ENCODE measurements around the gene MGMT. TPM values are rescaled to one million over a fixed set of nuclear protein-coding genes. Genes with fewer than 3 reads are reported as not detected.

The MGMT gene
- total RNA-seq, 2 donors from 2014 or later: 28.6 to 33.7 TPM

DNA sequence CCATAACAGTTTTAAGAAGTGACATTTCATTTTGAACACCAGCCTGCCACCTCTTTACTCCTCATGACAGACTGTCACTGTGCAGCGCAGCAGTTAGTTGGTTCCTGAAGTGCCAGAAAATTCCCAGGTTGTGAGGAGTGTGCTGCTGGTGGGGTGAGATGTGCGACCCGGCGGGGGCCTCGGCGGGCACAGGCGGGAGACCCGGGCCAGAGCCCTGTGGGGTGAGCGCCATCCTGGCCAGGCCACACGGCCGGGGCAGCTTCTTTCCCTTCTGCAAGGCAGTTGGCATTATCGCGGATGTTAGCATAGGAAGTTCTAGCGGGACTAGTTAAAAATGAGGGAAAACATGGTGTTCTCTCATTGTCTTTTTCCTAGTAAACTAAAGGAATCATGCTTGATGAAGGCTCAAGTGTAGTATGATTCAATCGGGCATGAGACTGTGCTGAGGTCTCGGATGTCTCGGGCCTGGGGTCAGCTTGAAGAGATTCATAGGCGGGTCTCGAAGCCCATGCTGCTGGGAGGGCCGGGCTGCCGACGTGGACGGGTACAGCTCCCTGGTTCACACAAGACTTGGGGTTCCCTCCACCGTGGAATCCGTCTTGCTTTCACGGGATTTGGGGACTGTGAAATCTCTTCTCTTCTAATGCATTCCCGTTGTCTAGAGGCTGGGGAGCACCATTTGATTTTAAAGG lies 56.1 kb downstream of the MGMT start:
- Histone ChIP-seq H3K9ac (ENCODE audit: extremely low read depth, low read length, poor library complexity, severe bottlenecking) (no peak overlapping the region), H3K27ac (ENCODE audit: low read depth, low read length) (no peak overlapping the region), H3K27me3 (ENCODE audit: control insufficient read depth, insufficient read depth, low read length, poor library complexity, severe bottlenecking) (no peaks in the 10 kb centered on the region), H3K4me1 (ENCODE audit: control insufficient read depth, insufficient read depth, low read length) (peaks cover 8% of the 10 kb centered on the region), H3K36me3 (ENCODE audit: control insufficient read depth, insufficient read depth, low read length) (no peaks in the 10 kb centered on the region), H3K9me3 (ENCODE audit: control insufficient read depth, low read length) (no peaks in the 10 kb centered on the region), H3K4me3 (ENCODE audit: low read length) (no peak overlapping the region)
- Mint-ChIP-seq H3K9me3 (peaks cover 9% of the 10 kb centered on the region), H3K27ac (no peak overlapping the region), H3K36me3 (ENCODE audit: low read depth) (peaks cover 18% of the 10 kb centered on the region), H3K4me3 (no peak overlapping the region), H3K4me1 (peaks cover 15% of the 10 kb centered on the region), H3K27me3 (ENCODE audit: insufficient read depth) (no peaks in the 10 kb centered on the region)
- 86 to 92% methylated on average over 19 to 27 of the region's 27 CpGs for WGBS, 2 experiments (ENCODE audit: insufficient coverage in 1 of 2, insufficient read length in 1 of 2)
- DNase-seq: no peak
- TF ChIP-seq, protein P1, sequence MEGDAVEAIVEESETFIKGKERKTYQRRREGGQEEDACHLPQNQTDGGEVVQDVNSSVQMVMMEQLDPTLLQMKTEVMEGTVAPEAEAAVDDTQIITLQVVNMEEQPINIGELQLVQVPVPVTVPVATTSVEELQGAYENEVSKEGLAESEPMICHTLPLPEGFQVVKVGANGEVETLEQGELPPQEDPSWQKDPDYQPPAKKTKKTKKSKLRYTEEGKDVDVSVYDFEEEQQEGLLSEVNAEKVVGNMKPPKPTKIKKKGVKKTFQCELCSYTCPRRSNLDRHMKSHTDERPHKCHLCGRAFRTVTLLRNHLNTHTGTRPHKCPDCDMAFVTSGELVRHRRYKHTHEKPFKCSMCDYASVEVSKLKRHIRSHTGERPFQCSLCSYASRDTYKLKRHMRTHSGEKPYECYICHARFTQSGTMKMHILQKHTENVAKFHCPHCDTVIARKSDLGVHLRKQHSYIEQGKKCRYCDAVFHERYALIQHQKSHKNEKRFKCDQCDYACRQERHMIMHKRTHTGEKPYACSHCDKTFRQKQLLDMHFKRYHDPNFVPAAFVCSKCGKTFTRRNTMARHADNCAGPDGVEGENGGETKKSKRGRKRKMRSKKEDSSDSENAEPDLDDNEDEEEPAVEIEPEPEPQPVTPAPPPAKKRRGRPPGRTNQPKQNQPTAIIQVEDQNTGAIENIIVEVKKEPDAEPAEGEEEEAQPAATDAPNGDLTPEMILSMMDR (conservative IDR thresholded peaks at IDR 0.05): no peak

DNA sequence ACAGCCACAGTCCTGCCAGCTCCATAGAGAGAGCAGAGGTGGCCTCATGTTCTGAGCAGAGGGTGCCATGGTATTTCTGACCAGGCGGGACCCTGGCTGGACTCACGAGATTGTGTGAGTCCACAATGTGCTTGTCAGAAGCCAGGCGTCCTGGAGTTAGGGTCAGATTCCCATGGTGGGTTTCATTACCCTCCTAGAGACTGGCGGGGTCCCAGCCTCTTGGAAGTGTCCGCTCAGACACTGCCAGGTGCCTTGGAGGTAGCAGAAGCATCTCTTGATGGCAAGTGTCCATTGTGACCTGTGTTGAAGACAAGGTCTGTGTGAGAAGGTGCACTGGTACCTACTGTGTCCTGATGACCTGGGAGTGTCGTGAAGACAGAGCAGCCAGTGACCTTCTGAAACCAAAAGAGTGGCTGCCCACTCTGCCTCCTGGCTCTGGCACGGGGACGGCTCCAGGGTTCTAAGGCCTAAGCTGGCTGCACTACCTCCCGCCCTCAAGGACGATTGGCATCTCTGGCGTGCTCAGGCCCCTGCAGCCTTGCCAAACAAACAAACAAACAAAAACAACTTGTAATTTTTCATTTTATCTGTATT lies 56.8 kb downstream of the MGMT start:
- peaks cover 6% of the 10 kb centered on the region for H3K9me3 Mint-ChIP-seq
- no peak overlapping the region for H3K4me3 Mint-ChIP-seq
- Histone ChIP-seq H3K4me1 (ENCODE audit: control insufficient read depth, insufficient read depth, low read length) (peaks cover 8% of the 10 kb centered on the region), H3K4me3 (ENCODE audit: low read length) (no peak overlapping the region), H3K27me3 (ENCODE audit: control insufficient read depth, insufficient read depth, low read length, poor library complexity, severe bottlenecking) (no peaks in the 10 kb centered on the region), H3K36me3 (ENCODE audit: control insufficient read depth, insufficient read depth, low read length) (no peaks in the 10 kb centered on the region), H3K9me3 (ENCODE audit: control insufficient read depth, low read length) (no peaks in the 10 kb centered on the region), H3K27ac (ENCODE audit: low read depth, low read length) (no peak overlapping the region), H3K9ac (ENCODE audit: extremely low read depth, low read length, poor library complexity, severe bottlenecking) (no peak overlapping the region)
- H3K36me3 Mint-ChIP-seq (ENCODE audit: low read depth): peaks cover 23% of the 10 kb centered on the region
- no peak overlapping the region for H3K27ac Mint-ChIP-seq
- no peaks in the 10 kb centered on the region for H3K27me3 Mint-ChIP-seq (ENCODE audit: insufficient read depth)
- DNase-seq: no peak
- H3K4me1 Mint-ChIP-seq: peaks cover 15% of the 10 kb centered on the region
- WGBS, 2 experiments (ENCODE audit: insufficient coverage in 1 of 2, insufficient read length in 1 of 2): 50 to 87% methylated on average over 2 to 11 of the region's 11 CpGs
- TF ChIP-seq, protein P1 (conservative IDR thresholded peaks at IDR 0.05): no peak

DNA sequence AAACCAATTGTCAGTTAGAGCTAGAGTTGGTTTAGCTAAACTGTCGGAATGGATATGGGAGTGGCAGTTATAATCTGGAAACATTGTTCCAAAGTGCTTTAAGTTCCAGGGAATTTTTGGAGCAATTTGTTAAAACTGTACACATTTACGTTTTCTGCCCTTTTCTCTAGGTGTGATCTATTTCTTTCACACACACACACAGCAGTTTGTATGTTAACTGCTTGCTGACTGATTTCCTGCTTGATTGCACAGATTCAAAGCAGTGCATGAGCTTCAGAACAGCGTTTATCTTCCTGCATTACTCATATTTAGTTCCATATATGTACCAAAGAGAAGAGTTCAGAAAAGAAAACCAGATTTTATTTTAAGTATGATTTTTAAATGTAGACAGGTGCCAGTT lies 57.9 kb downstream of the MGMT start:
- H3K27me3 ChIP-seq (ENCODE audit: control insufficient read depth, insufficient read depth, low read length, poor library complexity, severe bottlenecking): no peaks in the 10 kb centered on the region
- H3K27ac ChIP-seq (ENCODE audit: low read depth, low read length): no peak overlapping the region
- no peaks in the 10 kb centered on the region for H3K36me3 ChIP-seq (ENCODE audit: control insufficient read depth, insufficient read depth, low read length)
- WGBS, 2 experiments (ENCODE audit: insufficient coverage in 1 of 2, insufficient read length in 1 of 2): 76 to 100% methylated on average over 2 to 3 of the region's 3 CpGs
- Mint-ChIP-seq H3K27ac (no peak overlapping the region), H3K27me3 (ENCODE audit: insufficient read depth) (no peaks in the 10 kb centered on the region), H3K36me3 (ENCODE audit: low read depth) (peaks cover 17% of the 10 kb centered on the region), H3K4me1 (peaks cover 15% of the 10 kb centered on the region), H3K9me3 (peaks cover 3% of the 10 kb centered on the region), H3K4me3 (no peak overlapping the region)
- no peak overlapping the region for H3K9ac ChIP-seq (ENCODE audit: extremely low read depth, low read length, poor library complexity, severe bottlenecking)
- H3K4me1 ChIP-seq (ENCODE audit: control insufficient read depth, insufficient read depth, low read length): peaks cover 8% of the 10 kb centered on the region
- no peak for DNase-seq
- TF ChIP-seq, protein P1 (conservative IDR thresholded peaks at IDR 0.05): no peak
- no peak overlapping the region for H3K4me3 ChIP-seq (ENCODE audit: low read length)
- H3K9me3 ChIP-seq (ENCODE audit: control insufficient read depth, low read length): no peaks in the 10 kb centered on the region

All from endodermal cell (in vitro differentiated cells).